Activated CD8-positive, alpha-beta memory T cell treated with anti-CD3 and anti-CD28 coated beads for 24 hours (primary cell): ENCODE results near the gene COL6A1.

ENCODE experiments used
- DNase-seq: peaks from one replicate; pipeline ENCODE4 v3.0.0-alpha.2; 2020

Gene COL6A1

DNA sequence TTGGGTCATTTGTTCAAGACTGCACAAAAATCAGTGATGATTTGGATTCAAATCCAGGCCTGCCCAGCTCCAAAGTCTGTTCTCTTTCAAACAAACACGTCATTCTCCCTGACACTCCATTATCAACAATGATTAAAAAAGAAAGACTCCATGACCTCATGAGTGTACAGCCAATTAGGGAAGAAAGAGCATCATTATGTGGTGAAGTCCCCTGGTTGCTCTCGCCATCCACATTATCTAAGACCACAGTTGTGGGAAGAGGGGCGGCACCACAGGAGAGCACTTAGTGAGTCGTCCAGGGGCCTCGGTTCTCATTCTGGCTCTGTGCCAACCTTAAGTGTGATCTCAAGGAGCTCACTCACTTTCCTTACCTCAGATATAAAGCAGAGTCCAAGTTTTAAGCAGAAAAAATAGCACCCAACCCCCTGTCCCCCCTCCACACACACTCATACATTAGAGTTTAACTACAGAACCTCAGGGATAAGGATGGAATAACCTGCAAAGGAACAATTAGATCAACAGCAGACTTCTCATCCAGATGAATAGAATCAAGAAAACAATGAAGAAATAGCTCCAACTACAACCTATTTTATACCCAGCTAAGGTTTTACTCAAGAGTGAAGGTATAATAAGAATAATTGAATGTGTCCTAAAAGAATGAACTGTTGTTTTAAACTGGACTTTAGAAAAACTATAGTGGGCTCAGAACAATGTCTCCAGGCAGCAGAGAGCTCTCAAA lies 47.8 kb downstream of the COL6A1 start:
- DNase-seq, result no peak

DNA sequence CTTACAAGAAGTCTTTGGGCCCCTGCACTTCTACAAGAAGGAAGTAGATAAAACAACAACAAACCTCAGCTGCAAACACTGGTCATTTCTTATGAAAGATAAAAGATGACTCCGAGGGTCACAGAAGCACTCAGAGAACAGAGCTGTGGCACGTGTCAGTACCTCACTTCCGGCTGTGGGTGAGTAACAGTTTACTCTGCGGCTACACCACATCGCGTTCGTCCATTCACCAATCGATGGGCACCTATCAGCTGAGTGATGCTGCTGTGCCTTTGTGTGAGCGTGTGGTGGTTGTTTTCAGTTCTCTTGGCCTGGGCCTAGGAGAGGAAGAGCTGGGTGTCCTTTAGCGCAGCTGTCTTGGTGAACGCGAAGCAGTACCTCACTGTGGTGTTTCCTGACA lies 49.9 kb downstream of the COL6A1 start:
- no peak for DNase-seq

DNA sequence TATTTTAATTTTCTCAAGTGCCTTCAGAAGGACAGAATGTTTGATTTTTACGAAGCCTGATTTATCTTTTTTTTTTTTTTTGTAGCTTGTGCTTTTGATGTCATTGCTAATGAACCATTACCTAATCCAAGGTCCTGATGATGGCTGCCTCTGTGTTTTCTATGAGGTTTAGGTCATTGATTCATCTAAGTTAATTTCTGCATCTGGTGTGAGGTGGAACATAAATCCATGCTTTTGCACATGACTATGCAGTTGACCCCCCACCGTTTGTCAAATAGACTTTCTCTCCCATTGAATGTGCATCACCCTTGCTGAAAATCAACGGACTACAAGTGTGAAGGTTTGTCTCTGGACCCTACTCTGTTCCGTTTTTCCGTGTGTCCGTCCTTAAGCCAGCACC lies 50.5 kb downstream of the COL6A1 start:
- no peak for DNase-seq

DNA sequence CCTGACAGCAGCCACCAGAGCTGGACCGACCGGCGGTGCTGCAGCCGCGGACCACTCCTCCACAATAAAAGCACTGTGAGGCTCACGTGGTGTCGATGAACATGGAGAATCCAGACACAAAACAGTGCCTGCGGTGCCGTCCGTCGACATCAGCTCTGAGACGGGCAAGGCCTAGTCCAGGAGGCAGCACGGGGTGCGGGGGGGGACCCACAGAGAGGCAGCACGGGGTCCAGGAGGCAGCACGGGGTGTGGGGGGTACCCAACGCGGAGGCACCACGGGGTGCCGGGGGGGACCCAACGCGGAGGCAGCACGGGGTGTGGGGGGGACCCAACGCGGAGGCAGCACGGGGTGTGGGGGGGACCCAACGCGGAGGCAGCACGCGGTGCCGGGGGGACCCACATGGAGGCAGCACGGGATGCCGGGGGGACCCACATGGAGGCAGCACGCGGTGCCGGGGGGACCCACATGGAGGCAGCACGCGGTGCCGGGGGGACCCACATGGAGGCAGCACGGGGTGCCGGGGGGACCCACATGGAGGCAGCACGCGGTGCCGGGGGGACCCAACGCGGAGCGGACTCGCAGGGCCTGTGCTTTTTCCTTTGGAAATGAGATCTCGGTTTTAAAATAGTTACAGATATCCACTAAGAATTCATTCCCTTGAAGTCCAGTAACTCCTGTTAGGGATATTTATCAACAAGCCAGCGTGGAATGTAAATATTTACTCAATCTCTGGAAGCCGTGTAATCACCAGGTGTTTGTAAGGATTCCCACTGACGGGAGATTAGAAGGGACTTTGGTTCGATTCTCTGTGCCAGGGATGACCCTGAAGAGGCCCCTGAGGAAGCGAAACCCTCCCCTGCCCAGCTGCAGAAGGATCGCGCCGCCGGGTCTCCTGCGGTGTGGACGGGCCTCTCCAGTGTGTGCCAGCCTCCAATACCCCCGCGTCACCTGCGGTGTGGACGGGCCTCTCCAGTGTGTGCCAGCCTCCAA lies 52.1 kb downstream of the COL6A1 start:
- no peak for DNase-seq

DNA sequence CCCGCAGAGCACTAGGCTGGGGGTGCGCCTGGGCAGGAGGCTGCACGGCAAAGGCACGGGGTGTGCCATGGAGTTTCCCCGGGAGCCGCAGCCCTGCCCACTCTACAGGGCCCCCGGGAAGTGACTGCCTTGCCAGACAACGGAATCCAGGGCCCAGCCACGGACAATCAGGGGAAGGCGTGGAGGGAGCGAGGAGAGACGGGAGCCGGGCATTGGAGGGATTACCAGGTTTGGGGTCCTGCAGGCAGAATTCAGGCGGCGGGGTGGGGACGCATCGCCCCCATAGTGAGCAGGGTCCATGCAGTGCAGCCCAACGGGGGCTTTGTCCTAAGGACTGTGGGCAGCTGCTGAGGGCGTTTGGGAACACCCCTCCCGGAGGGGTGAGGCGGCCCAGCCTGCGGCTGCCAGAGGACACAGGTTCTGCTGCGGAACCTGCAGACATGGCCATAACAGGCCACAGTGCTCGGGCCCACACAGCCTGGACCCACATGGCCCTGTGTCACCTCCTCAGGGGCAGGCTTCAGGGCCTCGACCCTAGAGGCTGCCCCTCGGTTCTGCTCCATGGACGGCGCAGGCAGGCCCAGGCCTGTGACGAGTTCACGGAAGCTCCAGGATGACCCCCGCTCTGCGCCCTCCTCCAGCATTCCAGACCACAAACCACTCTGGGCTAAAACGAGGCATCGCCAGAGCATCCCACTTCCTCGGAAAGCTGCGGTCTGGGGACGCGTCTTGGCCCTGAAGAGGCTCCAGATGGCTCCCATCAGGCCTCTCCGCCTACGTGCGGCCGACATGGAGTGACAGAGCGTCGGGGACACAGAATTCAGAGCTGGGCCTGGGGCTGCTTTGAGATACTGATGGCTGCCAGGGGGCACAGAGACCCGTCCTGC lies 54.5 kb downstream of the COL6A1 start:
- no peak for DNase-seq

DNA sequence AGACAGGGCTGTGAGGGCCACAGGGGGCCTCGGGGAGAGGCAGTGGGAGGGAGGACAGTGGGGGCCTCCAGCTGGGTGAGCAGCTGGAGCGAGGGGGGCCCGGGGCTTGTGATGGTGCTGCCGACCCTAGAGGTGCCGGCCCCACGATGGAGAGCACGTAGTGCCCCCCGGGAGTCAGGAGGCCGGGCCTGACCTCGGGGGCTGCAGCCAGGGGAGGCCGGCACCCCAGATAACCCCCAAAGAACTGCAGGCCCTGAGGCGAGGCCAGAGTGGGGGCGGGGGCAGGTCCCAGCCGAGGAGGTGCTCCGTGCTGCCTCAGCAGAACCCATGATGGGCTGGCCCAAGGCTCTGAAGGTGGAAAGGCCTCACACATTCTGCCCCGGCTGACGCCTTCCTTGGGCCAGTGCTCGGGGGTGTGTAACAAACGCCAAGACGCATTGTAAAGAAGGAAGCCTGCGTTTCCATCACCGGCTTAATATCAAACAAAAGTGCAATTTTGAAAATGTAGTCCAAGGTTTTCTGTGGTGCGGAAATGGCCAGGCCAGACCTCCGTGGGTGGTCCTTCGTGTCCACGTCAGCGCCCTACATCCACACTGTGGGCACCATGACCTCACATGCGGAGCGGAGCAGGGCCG lies 55.2 kb downstream of the COL6A1 start:
- no peak for DNase-seq

DNA sequence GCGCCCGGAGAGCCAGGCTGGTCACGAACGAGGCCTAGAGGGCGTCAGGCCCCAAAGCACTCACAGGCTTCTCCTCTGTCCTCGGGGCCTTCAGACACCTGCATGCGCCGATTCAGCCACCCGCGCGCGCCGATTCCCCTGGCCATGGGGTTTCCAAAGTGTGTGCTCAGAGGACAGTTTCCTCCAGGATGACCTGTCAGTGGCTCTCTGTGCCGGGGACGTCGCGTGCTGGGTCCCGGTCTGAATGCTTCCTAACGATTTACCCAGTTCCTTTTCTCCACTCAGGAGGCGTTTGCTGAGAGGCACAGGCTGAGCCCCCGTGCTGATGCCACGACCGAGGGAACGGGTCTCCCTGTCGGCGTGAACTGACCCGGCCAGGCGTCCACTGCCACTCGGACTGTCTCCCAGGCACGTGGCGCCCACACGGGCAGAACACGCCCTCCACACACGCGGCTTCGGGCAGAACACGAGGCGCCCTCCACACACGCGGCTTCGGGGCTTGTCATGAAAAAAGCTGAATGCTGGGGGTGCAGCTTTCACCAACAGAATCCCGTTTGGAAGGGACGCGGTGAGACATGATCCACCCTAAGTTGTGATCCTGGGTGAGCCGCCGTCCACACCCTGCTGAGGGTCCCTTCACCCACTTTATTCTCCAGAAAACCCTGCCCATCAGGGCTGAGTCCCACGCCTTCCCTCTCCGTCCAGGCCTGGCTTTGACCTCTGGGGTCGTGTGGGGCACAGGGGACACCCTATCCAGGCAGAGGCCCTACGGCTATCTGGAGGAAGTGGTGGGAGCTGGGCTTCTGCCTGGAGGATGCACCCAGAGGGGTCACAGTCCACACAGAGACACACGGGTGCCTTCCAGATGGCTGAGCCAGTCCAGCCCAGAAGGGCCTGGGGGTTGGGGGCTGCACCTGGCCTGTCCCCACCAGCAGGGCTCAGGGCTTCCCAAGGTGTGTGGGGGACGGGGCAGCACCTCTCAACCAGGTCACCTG lies 56.1 kb downstream of the COL6A1 start:
- no peak for DNase-seq

DNA sequence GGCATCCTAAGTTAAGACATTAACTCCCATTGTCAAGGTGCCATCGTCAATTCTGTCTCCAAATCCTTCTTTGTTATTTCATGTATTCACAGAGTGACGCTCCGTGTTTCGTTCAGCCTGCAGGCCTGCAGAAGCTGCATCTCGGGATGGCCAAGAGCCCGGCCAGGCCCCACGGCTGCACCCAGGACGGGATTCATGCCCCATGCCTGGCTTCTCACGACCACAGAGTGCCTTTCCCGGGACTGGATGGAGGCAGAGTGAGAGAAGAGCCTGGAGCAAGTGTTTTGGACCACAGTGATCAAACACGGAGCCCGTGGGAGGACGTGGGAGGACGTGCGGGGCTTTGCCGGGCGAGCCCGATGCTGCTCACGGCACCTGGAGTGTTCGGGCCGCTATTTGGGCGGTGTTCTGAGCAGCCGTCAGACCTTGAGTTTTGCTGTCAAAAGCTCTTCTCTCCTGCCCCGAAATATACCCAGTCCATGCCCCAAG lies 56.8 kb downstream of the COL6A1 start:
- DNase-seq, result no peak

DNA sequence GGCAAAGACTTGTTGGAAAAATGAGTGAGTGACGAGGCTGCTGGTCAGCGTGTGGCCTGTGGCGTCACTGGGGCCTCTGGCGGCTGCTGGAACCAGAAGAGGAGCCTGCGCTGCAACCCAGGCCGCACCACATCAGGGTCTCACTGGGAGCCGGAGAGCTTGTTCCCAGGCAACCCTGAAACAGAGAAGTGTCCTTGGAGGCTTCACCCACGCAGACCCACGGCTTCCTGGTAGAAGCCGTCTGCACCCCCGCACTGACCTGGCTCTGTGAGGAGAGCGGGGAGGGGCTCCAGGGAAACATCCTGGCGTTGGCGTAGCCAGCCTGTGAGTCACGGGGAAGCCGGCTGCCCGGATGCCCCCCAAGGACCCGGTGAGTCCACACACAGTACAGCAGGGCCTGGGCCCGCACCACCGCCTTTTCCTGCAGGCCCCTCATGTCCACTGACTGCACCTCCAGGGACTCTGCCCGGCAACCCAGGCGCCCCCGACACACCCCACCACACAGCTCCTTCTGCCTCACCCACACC lies 57.4 kb downstream of the COL6A1 start:
- DNase-seq, result no peak

DNA sequence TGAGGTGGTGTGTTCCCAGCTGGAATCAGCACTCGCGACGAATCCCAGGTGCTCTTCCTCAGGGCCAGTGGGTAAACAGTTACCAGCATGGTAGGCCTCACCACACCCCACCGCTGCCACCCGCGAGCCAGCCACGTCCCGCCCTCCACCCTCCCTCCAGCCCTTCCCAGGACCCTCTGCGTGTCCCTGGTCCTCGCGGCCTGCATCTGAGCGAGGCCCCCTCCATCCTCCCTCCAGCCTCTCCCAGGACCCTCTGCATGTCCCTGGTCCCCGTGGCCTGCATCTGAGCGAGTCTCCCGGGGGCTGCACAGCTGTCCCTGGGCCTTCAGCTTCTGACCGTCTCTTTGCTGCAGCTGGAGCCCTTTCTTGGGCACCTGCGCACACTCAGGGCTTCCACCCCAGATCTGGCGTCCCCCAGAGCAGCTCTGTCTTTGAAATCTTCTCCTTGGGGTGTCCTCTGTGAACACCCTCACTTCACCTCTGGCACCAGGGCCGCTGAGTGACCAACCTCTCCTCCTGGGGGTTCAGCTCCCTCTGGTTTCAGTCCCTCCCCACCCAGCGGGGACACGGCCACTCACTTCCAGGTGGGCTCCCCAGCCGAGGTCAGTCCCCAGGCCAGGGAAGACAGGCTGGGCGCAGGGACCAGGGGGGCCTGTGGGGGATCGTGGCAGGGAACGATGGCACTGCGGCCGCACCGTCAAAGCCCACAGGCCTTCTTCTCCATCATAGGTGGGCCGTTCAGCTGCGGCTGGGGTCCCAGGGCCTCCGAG lies 58.5 kb downstream of the COL6A1 start:
- DNase-seq, result no peak

DNA sequence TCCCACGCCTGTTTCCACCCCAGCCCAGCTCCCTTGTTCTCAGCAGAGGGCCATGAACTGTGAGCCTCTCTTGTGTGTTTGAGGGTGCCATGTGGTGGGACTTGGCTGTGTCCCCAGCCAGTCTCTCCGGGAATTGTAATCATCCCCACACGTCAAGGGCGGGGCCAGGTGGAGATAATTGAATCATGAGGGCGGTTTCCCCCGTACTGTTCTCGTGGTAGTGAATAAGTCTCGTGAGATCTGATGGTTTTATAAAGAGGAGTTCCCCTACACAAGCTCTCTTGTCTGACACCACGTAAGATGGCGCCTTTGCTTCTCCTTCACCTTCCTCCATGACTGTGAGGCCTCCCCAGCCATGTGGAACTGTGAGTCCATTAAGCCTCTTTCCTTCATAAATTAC lies 59.1 kb downstream of the COL6A1 start:
- no peak for DNase-seq

DNA sequence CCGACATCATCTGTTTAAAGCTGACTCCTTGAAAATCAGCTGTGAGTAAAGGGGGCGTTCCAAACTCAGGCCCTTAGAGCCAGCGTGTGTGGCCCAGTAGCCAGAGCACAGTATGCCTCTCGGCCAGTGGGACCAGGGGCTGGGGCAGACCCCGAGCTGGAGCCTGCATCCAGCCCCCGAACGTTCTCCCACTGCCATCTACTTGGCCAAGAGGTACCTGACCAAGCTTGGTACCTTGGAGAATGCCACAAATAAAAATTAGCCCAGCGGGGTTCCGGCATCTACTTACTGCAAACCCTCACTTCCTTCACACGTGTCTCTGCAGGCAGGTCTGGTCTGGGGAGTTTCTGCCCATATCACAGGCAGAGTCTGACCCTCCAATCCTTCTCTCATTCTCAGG lies 59.6 kb downstream of the COL6A1 start:
- DNase-seq, result no peak

DNA sequence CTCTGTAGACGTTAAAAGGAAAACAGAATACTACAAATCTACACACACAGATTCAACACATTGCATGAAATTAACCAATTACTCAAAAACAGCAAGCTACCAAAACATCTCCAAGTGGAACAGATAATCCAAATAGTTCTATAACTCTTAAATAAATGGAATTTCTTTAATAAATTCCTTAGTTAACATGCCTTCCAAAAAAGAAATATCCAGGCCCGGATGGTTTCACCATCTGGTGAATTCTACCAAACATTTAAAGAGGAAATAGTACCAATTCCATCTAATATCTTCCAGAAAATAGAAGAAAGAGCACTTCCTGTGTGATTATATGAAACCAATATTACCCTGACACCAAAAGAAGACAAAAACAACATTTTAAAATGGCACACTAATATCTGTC lies 63.6 kb downstream of the COL6A1 start:
- DNase-seq, result no peak

DNA sequence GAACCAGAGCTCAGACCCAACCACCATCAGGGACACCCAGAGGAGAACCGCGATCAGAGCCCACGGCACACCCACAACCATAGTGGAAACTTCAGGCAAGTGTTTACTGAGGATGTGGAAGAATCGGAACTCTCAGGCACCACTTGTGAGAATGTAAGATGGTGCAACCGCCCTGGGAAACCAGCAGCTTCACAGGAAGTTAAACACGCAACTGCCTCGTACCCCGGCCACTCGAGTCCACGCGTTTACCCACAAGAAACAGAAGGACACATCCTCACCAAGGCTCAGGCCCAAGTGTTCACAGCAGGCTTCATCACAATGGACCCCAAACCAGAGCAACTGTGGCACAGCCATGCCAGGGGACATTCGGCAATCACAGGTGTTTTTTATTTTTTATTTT lies 64.9 kb downstream of the COL6A1 start:
- DNase-seq, result no peak

DNA sequence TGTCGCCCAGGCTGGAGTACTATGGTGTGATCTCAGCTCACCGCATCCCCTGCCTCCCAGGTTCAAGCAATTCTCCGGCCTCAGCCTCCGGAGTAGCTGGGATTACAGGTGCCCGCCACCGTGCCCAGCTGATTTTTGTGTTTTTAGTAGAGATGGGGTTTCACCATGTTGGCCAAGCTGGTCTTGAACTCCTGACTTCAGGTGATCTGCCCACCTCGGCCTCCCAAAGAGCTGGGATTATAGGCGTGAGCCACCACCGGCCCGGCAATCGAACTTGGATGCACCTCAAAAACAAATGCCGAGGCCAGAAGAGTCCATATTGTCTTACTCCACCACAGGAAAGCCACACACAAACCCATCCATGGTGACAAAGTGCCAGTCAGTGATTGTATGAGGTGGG lies 65.3 kb downstream of the COL6A1 start:
- DNase-seq, result peak; percentile 32

DNA sequence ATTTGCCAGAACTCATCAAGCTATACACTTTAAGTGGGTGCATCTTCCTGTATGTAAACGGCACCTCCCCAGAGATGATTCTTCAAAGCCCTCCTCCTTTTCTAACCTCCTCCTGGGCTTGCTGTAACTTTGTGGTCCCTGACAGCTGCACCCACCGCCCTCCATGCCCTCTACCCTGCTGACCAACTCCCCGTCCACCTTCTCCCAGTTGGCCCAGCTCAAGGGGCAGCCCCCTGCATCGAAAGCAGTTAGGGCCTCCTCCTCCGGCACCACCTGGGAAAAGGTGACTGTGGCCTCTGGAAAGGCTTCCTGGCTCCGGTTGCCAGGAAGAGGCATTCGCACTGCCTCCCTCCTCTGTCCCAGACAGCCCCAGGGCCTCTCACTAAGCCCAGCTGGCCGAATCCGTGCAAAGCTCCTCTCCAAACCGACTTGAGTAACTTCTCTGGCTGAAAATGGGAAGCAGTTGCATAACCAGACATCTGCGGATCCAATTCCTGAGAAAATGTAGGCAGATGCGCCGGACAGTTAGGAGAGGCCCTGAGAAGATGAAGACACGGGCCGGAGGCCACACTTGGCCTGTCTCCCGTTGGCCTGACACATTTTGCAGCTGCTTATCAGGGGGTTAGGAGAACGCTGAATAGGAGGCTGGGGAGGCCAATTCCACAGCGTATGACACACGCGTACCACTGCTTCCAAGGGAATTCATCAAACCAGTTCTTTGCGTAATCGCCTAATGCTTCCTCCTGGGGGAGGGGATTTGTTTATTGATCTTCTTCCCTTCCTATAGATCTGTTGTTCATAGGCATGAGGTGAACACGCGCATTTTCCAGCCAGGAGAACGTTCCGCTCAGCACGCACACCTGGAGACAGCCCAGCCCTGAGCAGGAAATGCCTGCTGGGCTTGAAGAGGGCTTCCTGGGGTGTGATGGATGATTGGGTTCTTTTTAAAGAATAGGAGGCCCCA lies 67.6 kb downstream of the COL6A1 start:
- peak; percentile 53 for DNase-seq

DNA sequence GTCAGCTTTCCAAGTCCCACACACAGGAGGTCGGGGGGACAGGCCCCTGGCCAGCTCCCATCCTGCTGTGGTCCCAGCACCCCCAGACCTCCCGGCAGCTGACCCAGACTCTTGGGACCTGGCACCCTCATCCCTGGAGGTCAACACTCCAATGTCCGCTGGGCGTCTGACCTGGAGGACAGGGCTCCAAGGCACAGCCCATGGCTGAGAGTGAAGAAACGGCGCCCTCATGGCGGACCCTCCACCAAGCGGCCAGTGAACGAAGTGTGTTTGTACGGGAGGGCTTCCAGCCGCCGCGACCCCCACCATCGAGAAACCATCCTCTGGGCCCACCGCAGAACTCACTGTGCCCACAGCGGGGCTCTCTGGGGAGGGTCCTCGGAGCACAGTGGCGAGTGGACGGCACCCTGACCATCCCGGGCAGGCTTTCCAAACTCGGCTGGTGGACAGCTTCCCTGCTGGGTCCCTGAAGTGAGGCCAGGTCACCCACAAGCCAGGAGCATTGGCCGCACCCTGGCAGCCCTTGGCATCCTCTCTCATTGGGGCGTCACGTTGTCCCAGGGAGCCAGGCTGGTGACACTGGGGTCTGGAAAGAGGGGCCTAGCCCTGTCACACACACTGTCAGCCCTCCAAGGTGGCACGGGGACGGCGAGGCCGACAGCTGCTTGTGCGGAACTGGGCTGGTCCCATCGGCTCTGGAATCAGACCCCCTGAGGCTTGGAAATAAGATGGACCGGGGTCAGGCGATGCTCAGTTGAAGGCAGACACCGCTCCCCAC lies 68.5 kb downstream of the COL6A1 start:
- no peak for DNase-seq
